Stomach (tissue), 4 donors: ENCODE measurements around the gene PRR5.

Source experiments
- EP300 ChIP-seq: sonication (generic); formaldehyde crosslinking; IDR thresholded peaks from one replicate; pipeline ENCODE4 v1.6.1; 2017; ENCODE audit warnings: antibody characterized with exemption
- POLR2A ChIP-seq, 4 donors: fragments of 450-650 bp; IDR thresholded peaks; one replicate each; pipeline ENCODE4 v1.6.1; 2016; ENCODE audit warnings: antibody characterized with exemption in 4 of 4, control low read depth in 2 of 4, mild to moderate bottlenecking in 1 of 4, moderate library complexity in 1 of 4
- POLR2AphosphoS5 ChIP-seq, 3 donors: sonication (generic); formaldehyde crosslinking; IDR thresholded peaks; one replicate each; pipeline ENCODE4 v1.6.1; 2016; ENCODE audit warnings: antibody characterized with exemption in 3 of 3
- TF ChIP-seq, protein P1 (sequence below), 7 experiments: fragments of 450-650 bp in 4 of 7; fragments of 200-600 bp in 3 of 7; sonication (generic) in 3 of 7; IDR thresholded peaks; one replicate each; pipeline ENCODE4 v1.5.1; 2016 to 2019; ENCODE audit warnings: antibody characterized with exemption in 7 of 7, control low read depth in 2 of 7, mild to moderate bottlenecking in 1 of 7

- TF ChIP-seq POLR2AphosphoS5 (IDR thresholded peaks at IDR 0.05): no peak
- TF ChIP-seq, protein P1, sequence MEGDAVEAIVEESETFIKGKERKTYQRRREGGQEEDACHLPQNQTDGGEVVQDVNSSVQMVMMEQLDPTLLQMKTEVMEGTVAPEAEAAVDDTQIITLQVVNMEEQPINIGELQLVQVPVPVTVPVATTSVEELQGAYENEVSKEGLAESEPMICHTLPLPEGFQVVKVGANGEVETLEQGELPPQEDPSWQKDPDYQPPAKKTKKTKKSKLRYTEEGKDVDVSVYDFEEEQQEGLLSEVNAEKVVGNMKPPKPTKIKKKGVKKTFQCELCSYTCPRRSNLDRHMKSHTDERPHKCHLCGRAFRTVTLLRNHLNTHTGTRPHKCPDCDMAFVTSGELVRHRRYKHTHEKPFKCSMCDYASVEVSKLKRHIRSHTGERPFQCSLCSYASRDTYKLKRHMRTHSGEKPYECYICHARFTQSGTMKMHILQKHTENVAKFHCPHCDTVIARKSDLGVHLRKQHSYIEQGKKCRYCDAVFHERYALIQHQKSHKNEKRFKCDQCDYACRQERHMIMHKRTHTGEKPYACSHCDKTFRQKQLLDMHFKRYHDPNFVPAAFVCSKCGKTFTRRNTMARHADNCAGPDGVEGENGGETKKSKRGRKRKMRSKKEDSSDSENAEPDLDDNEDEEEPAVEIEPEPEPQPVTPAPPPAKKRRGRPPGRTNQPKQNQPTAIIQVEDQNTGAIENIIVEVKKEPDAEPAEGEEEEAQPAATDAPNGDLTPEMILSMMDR (IDR thresholded peaks at IDR 0.05): no peak
- TF ChIP-seq POLR2A (IDR thresholded peaks at IDR 0.05): no peak
- no peak for TF ChIP-seq EP300
Measured at GRCh38 chr22:44677871-44678555, 24.0 kb upstream of the PRR5 start.
